Measurements from ENCODE around the gene TMEM80.
A peak's percentile ranks its signal among the peaks of the same experiment; 100 is the strongest.

The TMEM80 gene

GRCh38 chr11:660281-660680, 35.3 kb upstream of the TMEM80 start:
- Histone ChIP-seq H2AFZ (no peak overlapping the region), H3K4me2 (ENCODE audit: low read length) (no peak overlapping the region), H3K4me3 (ENCODE audit: low read depth, low read length) (no peak overlapping the region), H3K9ac (no peak overlapping the region), H3K36me3 (ENCODE audit: control insufficient read depth, insufficient read depth, low read length) (no peaks in the 10 kb centered on the region), H3K9me3 (ENCODE audit: control insufficient read depth, low read length) (no peaks in the 10 kb centered on the region), H3K27ac (no peak overlapping the region), H3K27me3 (ENCODE audit: control insufficient read depth, insufficient read depth, low read length) (no peaks in the 10 kb centered on the region), H3K79me2 (peaks cover 2% of the 10 kb centered on the region), H3K4me1 (no peaks in the 10 kb centered on the region)
- TF ChIP-seq CTCF (IDR thresholded peaks at IDR 0.05), result no peak

GRCh38 chr11:660681-661444, 34.8 kb upstream of the TMEM80 start:
- H3K79me2 ChIP-seq, result peaks cover 2% of the 10 kb centered on the region
- H2AFZ ChIP-seq, result no peak overlapping the region
- no peaks in the 10 kb centered on the region for H3K9me3 ChIP-seq (ENCODE audit: control insufficient read depth, low read length)
- no peak overlapping the region for H3K4me3 ChIP-seq (ENCODE audit: low read depth, low read length)
- peaks cover under 1% of the 10 kb centered on the region for H3K4me1 ChIP-seq
- H3K9ac ChIP-seq, result no peak overlapping the region
- no peaks in the 10 kb centered on the region for H3K27me3 ChIP-seq (ENCODE audit: control insufficient read depth, insufficient read depth, low read length)
- no peaks in the 10 kb centered on the region for H3K36me3 ChIP-seq (ENCODE audit: control insufficient read depth, insufficient read depth, low read length)
- no peak overlapping the region for H3K4me2 ChIP-seq (ENCODE audit: low read length)
- no peak overlapping the region for H3K27ac ChIP-seq
- no peak for TF ChIP-seq CTCF (IDR thresholded peaks at IDR 0.05)

- Histone ChIP-seq H3K27me3 (ENCODE audit: control insufficient read depth, insufficient read depth, low read length) (no peaks in the 10 kb centered on the region), H3K4me1 (peaks cover 4% of the 10 kb centered on the region), H3K4me2 (ENCODE audit: low read length) (no peak overlapping the region), H3K9me3 (ENCODE audit: control insufficient read depth, low read length) (no peaks in the 10 kb centered on the region), H2AFZ (no peak overlapping the region), H3K4me3 (ENCODE audit: low read depth, low read length) (no peak overlapping the region), H3K27ac (no peak overlapping the region), H3K36me3 (ENCODE audit: control insufficient read depth, insufficient read depth, low read length) (no peaks in the 10 kb centered on the region), H3K9ac (no peak overlapping the region), H3K79me2 (peaks cover 2% of the 10 kb centered on the region)
- TF ChIP-seq CTCF (IDR thresholded peaks at IDR 0.05), result peak; percentile 50
Observed at GRCh38 chr11:662689-663274, 32.8 kb upstream of the TMEM80 start.

- no peak for TF ChIP-seq CTCF (IDR thresholded peaks at IDR 0.05)
- H3K27me3 ChIP-seq (ENCODE audit: control insufficient read depth, insufficient read depth, low read length), result no peaks in the 10 kb centered on the region
- H3K27ac ChIP-seq, result peak overlapping the region; percentile 32
- H2AFZ ChIP-seq, result peak overlapping the region; percentile 41
- no peaks in the 10 kb centered on the region for H3K36me3 ChIP-seq (ENCODE audit: control insufficient read depth, insufficient read depth, low read length)
- H3K79me2 ChIP-seq, result peaks cover 2% of the 10 kb centered on the region
- H3K9me3 ChIP-seq (ENCODE audit: control insufficient read depth, low read length), result no peaks in the 10 kb centered on the region
- peak overlapping the region; percentile 22 for H3K4me3 ChIP-seq (ENCODE audit: low read depth, low read length)
- no peak overlapping the region for H3K4me2 ChIP-seq (ENCODE audit: low read length)
- H3K4me1 ChIP-seq, result peaks cover 4% of the 10 kb centered on the region
- H3K9ac ChIP-seq, result no peak overlapping the region
Observed at GRCh38 chr11:665062-665703, 30.4 kb upstream of the TMEM80 start.

All from parathyroid adenoma (tissue), 2 donors.